Common myeloid progenitor, CD34-positive (primary cell): ENCODE results near the gene ACTN2.

Experiments used
- CTCF ChIA-PET: fragments of 350-600 bp; sonication (Branson Sonifier 250); formaldehyde crosslinking; loops from one replicate; lab custom pipeline; 2021; ENCODE audit warnings: antibody characterized with exemption; lab: Charles Lee
- POLR2A ChIA-PET: fragments of 350-600 bp; sonication (Branson Sonifier 250); formaldehyde crosslinking; loops from one replicate; lab custom pipeline; 2021; ENCODE audit warnings: antibody characterized with exemption; lab: Charles Lee
- DNase-seq, 3 donors: peaks; one replicate each; pipeline versions ENCODE4 v3.0.0 to v3.0.0-alpha.2; 2013
- H3K27ac ChIP-seq, 2 experiments: 1 replicate in 1 of 2; 2 replicates in 1 of 2; pipeline ENCODE4 v1.7.0; 2013; ENCODE audit warnings: inconsistent platforms in 2 of 2, low read length in 2 of 2, mild to moderate bottlenecking in 2 of 2, low read depth in 1 of 2, moderate library complexity in 1 of 2; ENCODE audit not compliant: severe bottlenecking in 2 of 2, insufficient read depth in 1 of 2, poor library complexity in 1 of 2
- H3K27me3 ChIP-seq, 5 experiments: replicated peaks in 2 of 5; 1 replicate in 3 of 5; 2 replicates in 2 of 5; pipeline versions ENCODE4 v1.6.1 to v1.7.0; 2013; ENCODE audit warnings: low read length in 4 of 5, mild to moderate bottlenecking in 2 of 5, moderate library complexity in 2 of 5, inconsistent platforms in 1 of 5; ENCODE audit not compliant: insufficient read depth in 5 of 5, control insufficient read depth in 4 of 5
- H3K36me3 ChIP-seq, 4 experiments: 1 replicate in 2 of 4; 2 replicates in 2 of 4; pipeline versions ENCODE4 v1.6.1 to v1.7.0; 2013; ENCODE audit warnings: low read length in 3 of 4, control low read depth in 1 of 4, mild to moderate bottlenecking in 1 of 4; ENCODE audit not compliant: control insufficient read depth in 4 of 4, insufficient read depth in 4 of 4
- H3K4me1 ChIP-seq, 4 experiments: 1 replicate in 3 of 4; 2 replicates in 1 of 4; pipeline versions ENCODE4 v1.6.1 to v1.7.1; 2013; ENCODE audit warnings: low read length in 3 of 4, mild to moderate bottlenecking in 3 of 4, control low read depth in 1 of 4, inconsistent platforms in 1 of 4, moderate library complexity in 1 of 4; ENCODE audit not compliant: control insufficient read depth in 4 of 4, insufficient read depth in 4 of 4; ENCODE audit errors: control extremely low read depth in 1 of 4
- H3K4me3 ChIP-seq, 7 experiments: 1 replicate in 4 of 7; 2 replicates in 3 of 7; pipeline versions ENCODE4 v1.5.1 to v1.7.0; 2013; ENCODE audit warnings: mild to moderate bottlenecking in 7 of 7, low read length in 6 of 7, moderate library complexity in 6 of 7, inconsistent platforms in 2 of 7, low read depth in 2 of 7, control low read depth in 1 of 7; ENCODE audit not compliant: insufficient read depth in 4 of 7, control insufficient read depth in 1 of 7; ENCODE audit errors: extremely low read depth in 1 of 7
- H3K9me3 ChIP-seq, 5 experiments: 1 replicate in 4 of 5; 2 replicates in 1 of 5; pipeline versions ENCODE4 v1.6.1 to v1.7.1; 2013; ENCODE audit warnings: low read length in 4 of 5, mild to moderate bottlenecking in 2 of 5, inconsistent platforms in 1 of 5, low read depth in 1 of 5, moderate library complexity in 1 of 5; ENCODE audit not compliant: control insufficient read depth in 4 of 5, insufficient read depth in 2 of 5; ENCODE audit errors: control extremely low read depth in 1 of 5
- WGBS: methylation state at CpG from one replicate; pipeline ENCODE4 v1.1.5; 2013; ENCODE audit not compliant: insufficient coverage; 5-methylcytosine and 5-hydroxymethylcytosine counted together

The ACTN2 gene

GRCh38 chr1:236691348-236691747 lies 5.0 kb downstream of the ACTN2 start:
- WGBS: 100% methylated on average over 2 of the region's 5 CpGs

DNA sequence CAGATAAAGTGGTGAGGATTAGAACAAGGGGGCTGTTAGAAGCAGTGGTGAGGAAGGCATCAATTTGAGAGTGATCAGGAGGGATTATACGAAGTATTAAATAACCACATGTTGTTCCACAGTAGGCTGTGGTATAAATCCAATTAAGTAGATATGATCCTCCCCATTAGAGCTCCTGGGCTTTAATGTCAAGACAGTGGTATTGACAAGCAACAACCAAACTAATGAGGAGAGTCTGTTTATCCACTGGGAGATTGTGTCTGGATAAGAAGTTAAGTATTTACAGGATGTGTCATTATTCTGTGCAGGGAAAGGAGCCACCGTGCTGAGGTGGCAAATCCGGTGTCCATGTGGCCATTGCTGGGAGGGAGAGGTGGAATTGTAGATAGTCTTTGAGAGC lies 5.8 kb downstream of the ACTN2 start:
- DNase-seq: no peak
- peaks cover 12 to 31% (median 24%) of the 10 kb centered on the region in 5 experiments for H3K27me3 ChIP-seq
- peaks cover 0 to 4% (median 0%) of the 10 kb centered on the region in 5 experiments for H3K9me3 ChIP-seq
- 76% methylated on average over 2 of the region's 3 CpGs for WGBS
- ChIA-PET POLR2A (no interaction called here), CTCF (no interaction called here)
- no peak overlapping the region for H3K4me3 ChIP-seq
- H3K4me1 ChIP-seq: peaks cover 0 to 2% (median 0%) of the 10 kb centered on the region in 4 experiments
- H3K27ac ChIP-seq: no peak overlapping the region
- H3K36me3 ChIP-seq: no peaks in the 10 kb centered on the region

More at GRCh38 chr1:236691348-236691747, 5.0 kb downstream of the ACTN2 start:
- no peak overlapping the region for H3K4me3 ChIP-seq
- H3K27ac ChIP-seq: no peak overlapping the region
- H3K4me1 ChIP-seq: peaks cover 0 to 9% (median 6%) of the 10 kb centered on the region in 4 experiments
- ChIA-PET CTCF (no interaction called here), POLR2A (interaction anchor here (0.6 kb wide), 1 partner anchor 140 kb away, joined by 4 read pairs; no protein-coding TSS in a partner anchor)
- no peaks in the 10 kb centered on the region for H3K36me3 ChIP-seq
- peaks cover 0 to 6% (median 0%) of the 10 kb centered on the region in 5 experiments for H3K9me3 ChIP-seq
- peaks cover 13 to 38% (median 25%) of the 10 kb centered on the region in 5 experiments for H3K27me3 ChIP-seq
- no peak for DNase-seq

GRCh38 chr1:236692742-236693141 lies 6.4 kb downstream of the ACTN2 start:
- H3K27me3 ChIP-seq: peaks cover 6 to 25% (median 18%) of the 10 kb centered on the region in 5 experiments

DNA sequence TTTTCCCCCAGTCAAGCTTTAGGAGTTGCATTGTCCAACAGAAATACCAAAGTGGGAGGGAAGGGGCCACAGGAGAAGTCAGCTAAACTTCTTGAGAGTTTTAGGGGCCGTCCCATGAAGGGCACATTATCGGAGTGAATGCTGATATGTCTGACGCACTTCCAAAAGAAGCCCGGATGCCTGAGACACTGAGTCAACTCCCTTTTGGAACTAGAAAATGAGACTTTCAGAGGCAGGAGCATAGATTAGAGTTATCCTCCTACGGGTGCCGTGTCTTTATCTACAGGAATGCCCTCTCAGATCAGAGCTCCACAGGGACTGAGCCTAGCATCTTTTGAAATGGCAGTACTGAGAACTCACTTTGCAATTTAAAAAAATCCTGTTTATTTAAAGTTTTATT lies 13.1 kb downstream of the ACTN2 start:
- DNase-seq: no peak
- no peaks in the 10 kb centered on the region for H3K9me3 ChIP-seq
- H3K4me3 ChIP-seq: no peak overlapping the region
- no peaks in the 10 kb centered on the region for H3K4me1 ChIP-seq
- no peak overlapping the region for H3K27ac ChIP-seq
- no peaks in the 10 kb centered on the region for H3K36me3 ChIP-seq
- WGBS: 98% methylated on average over 6 of the region's 6 CpGs
- H3K27me3 ChIP-seq: peaks cover 0 to 8% (median 2%) of the 10 kb centered on the region in 5 experiments
- ChIA-PET POLR2A (no interaction called here), CTCF (no interaction called here)

More at GRCh38 chr1:236692742-236693141, 6.4 kb downstream of the ACTN2 start:
- Histone ChIP-seq H3K27ac (no peak overlapping the region), H3K36me3 (no peaks in the 10 kb centered on the region), H3K4me3 (no peak overlapping the region), H3K4me1 (no peaks in the 10 kb centered on the region), H3K9me3 (peaks cover 0 to 2% (median 0%) of the 10 kb centered on the region in 5 experiments)
- no peak for DNase-seq
- ChIA-PET POLR2A (no interaction called here), CTCF (no interaction called here)
- 89% methylated on average over 10 of the region's 10 CpGs for WGBS

GRCh38 chr1:236700903-236701302 lies 14.6 kb downstream of the ACTN2 start:
- Histone ChIP-seq H3K9me3 (no peaks in the 10 kb centered on the region), H3K4me1 (no peaks in the 10 kb centered on the region), H3K27me3 (peaks cover 0 to 8% (median 2%) of the 10 kb centered on the region in 5 experiments), H3K27ac (no peak overlapping the region), H3K4me3 (no peak overlapping the region), H3K36me3 (no peaks in the 10 kb centered on the region)
- ChIA-PET CTCF (no interaction called here), POLR2A (no interaction called here)
- 100% methylated on average over 1 of the region's 2 CpGs for WGBS
- DNase-seq: no peak

DNA sequence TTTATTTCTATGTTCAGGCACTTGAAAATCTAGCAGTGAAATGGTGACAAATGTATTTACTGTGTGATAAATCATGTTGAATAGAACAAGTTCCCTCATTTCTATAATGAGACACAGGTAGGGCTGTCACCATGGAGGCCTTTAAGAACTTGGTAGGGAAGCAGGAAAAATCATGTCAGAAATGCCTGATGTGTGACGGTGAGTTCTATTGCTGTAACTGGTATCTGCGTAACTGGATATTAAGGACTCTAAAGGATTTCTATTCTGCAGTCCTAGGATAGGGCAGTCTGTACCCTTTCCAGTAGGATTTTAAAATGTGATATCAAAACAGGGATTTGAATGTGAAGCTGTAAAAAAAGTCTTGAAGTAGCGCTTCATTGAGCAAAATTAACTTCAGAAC lies 15.5 kb downstream of the ACTN2 start:
- H3K4me3 ChIP-seq: no peak overlapping the region
- H3K27me3 ChIP-seq: peaks cover 0 to 8% (median 2%) of the 10 kb centered on the region in 5 experiments
- DNase-seq: no peak
- H3K36me3 ChIP-seq: no peaks in the 10 kb centered on the region
- CTCF ChIA-PET: no interaction called here
- no peaks in the 10 kb centered on the region for H3K9me3 ChIP-seq
- H3K4me1 ChIP-seq: no peaks in the 10 kb centered on the region
- H3K27ac ChIP-seq: no peak overlapping the region
- POLR2A ChIA-PET: no interaction called here
- 94% methylated on average over 3 of the region's 3 CpGs for WGBS

- Histone ChIP-seq H3K4me1 (no peaks in the 10 kb centered on the region), H3K4me3 (no peak overlapping the region), H3K36me3 (no peaks in the 10 kb centered on the region), H3K27ac (no peak overlapping the region), H3K9me3 (no peaks in the 10 kb centered on the region), H3K27me3 (peaks cover 0 to 8% (median 2%) of the 10 kb centered on the region in 5 experiments)
- POLR2A ChIA-PET: no interaction called here
- no peak for DNase-seq
- 100% methylated on average over 2 of the region's 3 CpGs for WGBS
- CTCF ChIA-PET: no interaction called here
Observed at GRCh38 chr1:236702791-236703394, 16.6 kb downstream of the ACTN2 start.
